HCT116 (cell line): ENCODE results near the gene FYCO1. TPM values are rescaled to one million over a fixed set of nuclear protein-coding genes. Genes with fewer than 3 reads are reported as not detected.

Experiments
- ATAC-seq: fragments of 200-7000 bp; cut with Tn5 transposase; 2 replicates; pipeline ENCODE4 v1.9.1; 2020; ENCODE audit warnings: mild to moderate bottlenecking, moderate library complexity
- BruUV-seq: library from RNA; stranded (reverse); fragments of 400-500 nt; replicated peaks from 2 replicates; lab custom pipeline; 2021; lab: Mats Ljungman, UMichigan
- CTCF ChIA-PET: fragments of 300-600 bp; sonication (Branson Sonifier 250); formaldehyde crosslinking; loops from one replicate; lab custom pipeline; 2021; ENCODE audit warnings: antibody characterized with exemption; lab: Charles Lee
- POLR2A ChIA-PET: fragments of 300-600, 350-600 bp; sonication (Branson Sonifier 250); formaldehyde crosslinking; loops from one replicate; lab custom pipeline; 2021; ENCODE audit warnings: antibody characterized with exemption; lab: Charles Lee
- RAD21 ChIA-PET, 2 experiments: fragments of 300-600 bp; sonication (Branson Sonifier 250); formaldehyde crosslinking; loops; one replicate each; lab custom pipeline; 2023; ENCODE audit warnings: low total read pairs in 2 of 2; ENCODE audit not compliant: uncharacterized antibody in 2 of 2, unreplicated experiment in 2 of 2, low non-redundant PET in 1 of 2; lab: Charles Lee
- DNase-seq: peaks from one replicate; pipeline ENCODE4 v3.0.0-alpha.2; 2010; ENCODE audit warnings: low read depth, low spot score
- H2AFZ ChIP-seq: fragments of 200-600 bp; shearing (Covaris generic), sonication (generic); 2 replicates; pipeline ENCODE4 v1.6.1; 2017; ENCODE audit warnings: low read depth, mixed run types, mixed read lengths, antibody characterized with exemption, low read length; ENCODE audit not compliant: poor library complexity, severe bottlenecking
- H3K27ac ChIP-seq: 2 replicates; pipeline ENCODE4 v1.5.1; 2012; ENCODE audit warnings: low read depth, low read length
- H3K27me3 ChIP-seq: fragments of 200-600 bp; sonication (generic); 2 replicates; pipeline ENCODE4 v1.6.1; 2016; ENCODE audit warnings: mixed run types, low read length, mixed read lengths; ENCODE audit not compliant: insufficient read depth
- H3K36me3 ChIP-seq, 2 experiments: fragments of 200-500 bp in 1 of 2; fragments of 200-600 bp in 1 of 2; sonication (Bioruptor generic) in 1 of 2; sonication (generic) in 1 of 2; 2 replicates each; pipeline versions ENCODE4 v1.5.1 to v1.6.1; 2014 to 2016; ENCODE audit warnings: low read length in 2 of 2, inconsistent platforms in 1 of 2, mixed read lengths in 1 of 2, mixed run types in 1 of 2; ENCODE audit not compliant: insufficient read depth in 2 of 2, control insufficient read depth in 1 of 2
- H3K4me1 ChIP-seq, 2 experiments: fragments of 200-600 bp in 1 of 2; sonication (generic) in 1 of 2; 2 replicates each; pipeline versions ENCODE4 v1.5.1 to v1.6.1; 2012 to 2017; ENCODE audit warnings: low read length in 2 of 2, inconsistent platforms in 1 of 2, mild to moderate bottlenecking in 1 of 2, mixed read lengths in 1 of 2, mixed run types in 1 of 2, moderate library complexity in 1 of 2; ENCODE audit not compliant: insufficient read depth in 2 of 2, control insufficient read depth in 1 of 2
- H3K4me2 ChIP-seq: fragments of 200-600 bp; sonication (generic); 2 replicates; pipeline ENCODE4 v1.6.1; 2017; ENCODE audit warnings: mixed run types, low read length, mixed read lengths
- H3K4me3 ChIP-seq, 2 experiments: fragments of 200-600 bp in 1 of 2; sonication (generic) in 1 of 2; replicated peaks in 1 of 2; 2 replicates each; pipeline ENCODE4 v1.5.1; 2011 to 2016; ENCODE audit warnings: low read length in 2 of 2, control low read depth in 1 of 2, low read depth in 1 of 2, mild to moderate bottlenecking in 1 of 2, mixed read lengths in 1 of 2, mixed run types in 1 of 2
- H3K79me2 ChIP-seq: fragments of 200-600 bp; sonication (generic); 2 replicates; pipeline ENCODE4 v1.6.1; 2017; ENCODE audit warnings: mild to moderate bottlenecking, mixed run types, low read length, moderate library complexity, mixed read lengths; ENCODE audit not compliant: insufficient read depth
- H3K9ac ChIP-seq: fragments of 200-600 bp; sonication (generic); 2 replicates; pipeline ENCODE4 v1.6.1; 2016; ENCODE audit warnings: low read length, mixed read lengths
- H3K9me2 ChIP-seq: fragments of 200-600 bp; sonication (generic), shearing (Covaris generic); 2 replicates; pipeline ENCODE4 v1.6.1; 2017; ENCODE audit warnings: mixed run types, mild to moderate bottlenecking, moderate library complexity; ENCODE audit not compliant: insufficient read depth
- H3K9me3 ChIP-seq, 2 experiments: fragments of 200-500 bp in 1 of 2; fragments of 200-600 bp in 1 of 2; sonication (Bioruptor generic) in 1 of 2; sonication (generic) in 1 of 2; 2 replicates each; pipeline ENCODE4 v1.6.1; 2014 to 2017; ENCODE audit warnings: low read length in 2 of 2, mixed read lengths in 2 of 2, inconsistent platforms in 1 of 2, low read depth in 1 of 2, mild to moderate bottlenecking in 1 of 2, mixed run types in 1 of 2, moderate library complexity in 1 of 2; ENCODE audit not compliant: control insufficient read depth in 1 of 2, insufficient read depth in 1 of 2
- H4K20me1 ChIP-seq: fragments of 200-600 bp; sonication (generic), shearing (Covaris generic); 2 replicates; pipeline ENCODE4 v1.6.1; 2017; ENCODE audit warnings: mixed run types, mild to moderate bottlenecking, moderate library complexity; ENCODE audit not compliant: insufficient read depth
- ATF3 ChIP-seq: IDR thresholded peaks from 2 replicates; pipeline ENCODE4 v1.6.1; 2012
- CBX3 ChIP-seq: IDR thresholded peaks from 2 replicates; pipeline ENCODE4 v1.6.1; 2012; ENCODE audit warnings: low read depth
- CEBPB ChIP-seq: IDR thresholded peaks from 2 replicates; pipeline ENCODE4 v1.6.1; 2012; ENCODE audit warnings: low read depth
- CTCF ChIP-seq, 3 experiments: fragments of 200-600 bp in 1 of 3; sonication (generic) in 1 of 3; IDR thresholded peaks in 2 of 3; conservative IDR thresholded peaks in 1 of 3; 2 replicates each; pipeline ENCODE4 v1.5.1; 2012 to 2017; ENCODE audit warnings: low read depth in 2 of 3, low read length in 2 of 3, antibody characterized with exemption in 1 of 3, borderline replicate concordance in 1 of 3, control low read depth in 1 of 3, mild to moderate bottlenecking in 1 of 3, mixed read lengths in 1 of 3, mixed run types in 1 of 3, moderate library complexity in 1 of 3; ENCODE audit not compliant: insufficient read depth in 1 of 3
- EZH2 ChIP-seq: fragments of 200-600 bp; sonication (generic); IDR thresholded peaks from 2 replicates; pipeline ENCODE4 v1.6.1; 2017; ENCODE audit warnings: antibody characterized with exemption, mixed run types
- EZH2phosphoT487 ChIP-seq: fragments of 200-600 bp; IDR thresholded peaks from 2 replicates; pipeline ENCODE4 v1.6.1; 2018; ENCODE audit warnings: antibody characterized with exemption, borderline replicate concordance
- JUND ChIP-seq: IDR thresholded peaks from 2 replicates; pipeline ENCODE4 v1.6.1; 2012
- POLR2A ChIP-seq: IDR thresholded peaks from 2 replicates; pipeline ENCODE4 v1.7.0; 2011; ENCODE audit warnings: borderline replicate concordance; ENCODE audit not compliant: insufficient read depth, insufficient read length; ENCODE audit errors: extremely low read depth
- RAD21 ChIP-seq: IDR thresholded peaks from 2 replicates; pipeline ENCODE4 v1.6.1; 2012; ENCODE audit warnings: low read depth, mild to moderate bottlenecking
- REST ChIP-seq: IDR thresholded peaks from 2 replicates; pipeline ENCODE4 v1.6.1; 2012; ENCODE audit warnings: low read depth
- SIN3A ChIP-seq: IDR thresholded peaks from 2 replicates; pipeline ENCODE4 v1.6.1; 2012; ENCODE audit warnings: low read depth
- TCF7L2 ChIP-seq: IDR thresholded peaks from 2 replicates; pipeline ENCODE4 v1.7.0; 2011; ENCODE audit warnings: borderline replicate concordance, inconsistent platforms; ENCODE audit not compliant: insufficient read depth, insufficient read length; ENCODE audit errors: extremely low read depth
- YY1 ChIP-seq: IDR thresholded peaks from 2 replicates; pipeline ENCODE4 v1.6.1; 2011; ENCODE audit warnings: low read length, low read depth, moderate library complexity, mild to moderate bottlenecking; ENCODE audit not compliant: insufficient replicate concordance; ENCODE audit errors: extremely low read depth
- ZNF274 ChIP-seq: fragments of 200-500 bp; sonication (Bioruptor generic); IDR thresholded peaks from 2 replicates; pipeline ENCODE4 v1.6.1; 2014; ENCODE audit warnings: mild to moderate bottlenecking, low read depth, low read length, inconsistent platforms
- intact Hi-C: fragments of 100-400 bp; cut with micrococcal nuclease; formaldehyde crosslinking; loops from 2 replicates; pipeline ENCODE4 v1.10.0; 2022
- total RNA-seq: library from RNA; stranded (reverse); gene quantifications from one replicate; pipeline ENCODE4 v1.2.1, GENCODE V29; 2021; ENCODE audit not compliant: unreplicated experiment

The FYCO1 gene
- total RNA-seq, 1 experiment from 2014 or later: 15.8 TPM

- Histone ChIP-seq H3K36me3 (no peaks in the 10 kb centered on the region), H3K9me2 (no peaks in the 10 kb centered on the region), H3K9ac (no peak overlapping the region), H3K4me3 (no peak overlapping the region), H3K9me3 (no peaks in the 10 kb centered on the region), H4K20me1 (no peaks in the 10 kb centered on the region), H3K79me2 (no peaks in the 10 kb centered on the region), H3K27ac (no peak overlapping the region), H3K27me3 (no peaks in the 10 kb centered on the region), H2AFZ (no peak overlapping the region), H3K4me1 (peaks cover 7 to 10% of the 10 kb centered on the region in 2 experiments; a peak in 3 of 4 replicates), H3K4me2 (no peak overlapping the region)
- ChIA-PET RAD21 (no interaction called here), POLR2A (no interaction called here), CTCF (no interaction called here)
- intact Hi-C loops: no loop called here
- DNase-seq: no peak
- TF ChIP-seq ZNF274 (no peak), RAD21 (no peak), REST (no peak), ATF3 (no peak)
- no TSS peak for BruUV-seq
- ATAC-seq: no peak
Observed at GRCh38 chr3:45910892-45911291, 84.7 kb downstream of the FYCO1 start.

- BruUV-seq: no TSS peak
- Histone ChIP-seq H3K27me3 (no peaks in the 10 kb centered on the region), H2AFZ (no peak overlapping the region), H3K9me2 (no peaks in the 10 kb centered on the region), H3K9ac (no peak overlapping the region), H4K20me1 (no peaks in the 10 kb centered on the region), H3K4me3 (no peak overlapping the region), H3K9me3 (no peaks in the 10 kb centered on the region), H3K27ac (no peak overlapping the region), H3K4me1 (no peaks in the 10 kb centered on the region), H3K4me2 (no peak overlapping the region), H3K36me3 (no peaks in the 10 kb centered on the region), H3K79me2 (no peaks in the 10 kb centered on the region)
- CTCF ChIA-PET: no interaction called here
- ATAC-seq (no peak), DNase-seq (no peak)
- TF ChIP-seq YY1 (no peak), SIN3A (no peak), RAD21 (no peak), TCF7L2 (no peak), POLR2A (no peak), CTCF (IDR thresholded peaks at IDR 0.05 in 2 of 3, conservative IDR thresholded peaks at IDR 0.05 in 1 of 3; ENCODE audit: borderline replicate concordance in 1 of 3, insufficient read depth in 1 of 3, low read depth in 2 of 3, low read length in 2 of 3) (no peak), ATF3 (no peak), CBX3 (no peak), CEBPB (no peak), JUND (no peak), EZH2phosphoT487 (no peak), EZH2 (no peak), ZNF274 (no peak)
- intact Hi-C loops: no loop called here
- POLR2A ChIA-PET: no interaction called here
- RAD21 ChIA-PET: no interaction called here
Observed at GRCh38 chr3:45909542-45909941, 86.1 kb downstream of the FYCO1 start.
